GM12872 (cell line): Measurements from ENCODE around the gene PLXNA4.

Experiments used
- TF ChIP-seq, protein P1 (sequence below): IDR thresholded peaks from 3 replicates; pipeline ENCODE4 v1.5.1; 2011; ENCODE audit warnings: low read depth, mild to moderate bottlenecking, low read length, moderate library complexity; ENCODE audit not compliant: insufficient read depth

PLXNA4 gene

DNA sequence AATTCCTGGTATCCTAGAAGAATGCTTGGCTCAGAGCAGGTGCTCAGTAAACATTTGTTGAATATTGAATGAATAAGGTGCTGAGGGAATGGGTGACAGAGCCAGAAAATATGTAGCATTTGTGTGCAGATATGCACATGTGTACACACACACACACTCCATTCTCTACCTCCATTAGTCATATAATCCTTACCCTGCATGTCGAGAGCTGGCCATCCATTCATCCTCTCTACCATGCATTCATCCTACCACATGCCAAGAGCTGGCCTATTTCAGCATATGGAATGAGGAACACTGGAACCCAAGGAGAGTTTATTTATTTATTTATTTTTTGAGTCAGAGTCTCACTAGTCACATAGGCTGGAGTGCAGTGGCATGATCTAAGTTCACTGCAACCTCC is 284.8 kb downstream of the PLXNA4 start:
- TF ChIP-seq, protein P1, sequence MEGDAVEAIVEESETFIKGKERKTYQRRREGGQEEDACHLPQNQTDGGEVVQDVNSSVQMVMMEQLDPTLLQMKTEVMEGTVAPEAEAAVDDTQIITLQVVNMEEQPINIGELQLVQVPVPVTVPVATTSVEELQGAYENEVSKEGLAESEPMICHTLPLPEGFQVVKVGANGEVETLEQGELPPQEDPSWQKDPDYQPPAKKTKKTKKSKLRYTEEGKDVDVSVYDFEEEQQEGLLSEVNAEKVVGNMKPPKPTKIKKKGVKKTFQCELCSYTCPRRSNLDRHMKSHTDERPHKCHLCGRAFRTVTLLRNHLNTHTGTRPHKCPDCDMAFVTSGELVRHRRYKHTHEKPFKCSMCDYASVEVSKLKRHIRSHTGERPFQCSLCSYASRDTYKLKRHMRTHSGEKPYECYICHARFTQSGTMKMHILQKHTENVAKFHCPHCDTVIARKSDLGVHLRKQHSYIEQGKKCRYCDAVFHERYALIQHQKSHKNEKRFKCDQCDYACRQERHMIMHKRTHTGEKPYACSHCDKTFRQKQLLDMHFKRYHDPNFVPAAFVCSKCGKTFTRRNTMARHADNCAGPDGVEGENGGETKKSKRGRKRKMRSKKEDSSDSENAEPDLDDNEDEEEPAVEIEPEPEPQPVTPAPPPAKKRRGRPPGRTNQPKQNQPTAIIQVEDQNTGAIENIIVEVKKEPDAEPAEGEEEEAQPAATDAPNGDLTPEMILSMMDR = no peak

DNA sequence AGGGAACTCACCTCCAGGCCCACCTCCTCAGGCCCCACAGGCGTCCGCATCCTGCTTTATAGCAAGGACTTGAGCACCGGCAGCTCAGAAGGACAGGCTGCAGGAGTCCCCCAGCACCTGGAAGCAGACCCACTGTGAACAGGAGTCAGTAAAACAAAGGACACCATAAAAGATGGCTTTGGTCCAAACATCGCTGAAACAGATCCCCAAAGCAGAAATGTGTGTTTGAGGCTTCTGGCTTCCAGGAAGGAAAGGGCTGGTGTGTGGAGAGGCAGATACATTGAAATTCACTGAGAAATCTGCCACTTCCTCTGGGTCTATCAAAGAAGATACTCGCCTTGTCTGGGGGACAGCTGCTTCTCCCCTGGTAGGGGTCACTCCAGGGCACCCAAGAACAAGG is 286.2 kb downstream of the PLXNA4 start:
- TF ChIP-seq, protein P1 = no peak

DNA sequence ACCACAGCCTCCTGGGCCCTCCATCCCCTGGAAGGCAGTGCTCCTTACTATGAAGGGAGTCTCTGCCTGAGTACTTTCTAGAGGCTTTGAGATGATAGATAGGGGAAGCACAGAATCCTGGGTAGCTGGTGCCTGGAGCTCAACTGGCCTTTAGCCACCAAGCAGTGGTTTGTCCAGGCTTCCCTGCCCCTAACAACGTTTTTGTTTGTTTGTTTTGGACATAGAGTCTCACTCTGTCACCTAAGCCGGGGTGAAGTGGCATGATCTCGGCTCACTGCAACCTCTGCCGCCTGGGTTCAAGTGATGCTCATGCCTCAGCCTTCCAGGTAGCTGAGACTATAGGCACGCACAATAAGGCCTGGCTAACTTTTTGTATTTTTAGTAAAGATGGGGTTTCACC is 289.4 kb downstream of the PLXNA4 start:
- TF ChIP-seq, protein P1 = no peak

DNA sequence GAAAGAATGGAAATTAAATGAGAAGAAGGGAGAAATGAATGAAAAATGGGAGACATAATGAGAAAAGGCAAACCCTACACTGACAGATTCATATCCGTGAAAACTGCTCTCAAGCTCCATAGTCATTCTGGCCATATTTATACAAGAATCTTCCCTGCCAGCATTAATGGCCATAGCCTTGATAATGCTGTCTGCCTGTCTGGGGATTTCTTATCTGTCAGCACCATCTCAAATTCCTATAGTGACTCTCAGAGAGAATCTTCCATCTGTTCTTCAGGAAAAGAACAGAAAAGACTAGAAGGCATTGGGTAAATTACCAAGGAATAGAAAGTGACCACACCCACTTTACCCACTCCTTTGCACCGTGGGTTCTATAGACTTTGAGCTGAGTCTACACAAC is 295.9 kb downstream of the PLXNA4 start:
- TF ChIP-seq, protein P1 = no peak

DNA sequence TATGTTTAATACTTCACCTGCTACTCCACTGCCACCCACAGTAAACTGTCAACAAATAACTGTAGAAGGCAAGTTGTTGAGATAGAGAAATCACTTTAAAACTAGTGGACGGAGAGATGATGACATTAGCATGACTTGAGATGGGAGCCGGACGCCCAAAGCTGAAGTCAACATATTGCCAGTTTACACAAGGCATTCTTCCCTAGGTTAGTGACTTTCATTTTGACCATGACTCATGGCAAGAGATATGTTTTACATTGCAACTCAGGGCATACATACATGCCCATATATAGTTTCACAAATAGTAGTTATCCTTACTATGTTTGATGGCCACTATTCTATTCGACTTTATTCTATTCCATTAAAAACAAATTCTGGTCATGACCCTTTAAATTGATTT is 296.6 kb downstream of the PLXNA4 start:
- TF ChIP-seq, protein P1 = no peak

DNA sequence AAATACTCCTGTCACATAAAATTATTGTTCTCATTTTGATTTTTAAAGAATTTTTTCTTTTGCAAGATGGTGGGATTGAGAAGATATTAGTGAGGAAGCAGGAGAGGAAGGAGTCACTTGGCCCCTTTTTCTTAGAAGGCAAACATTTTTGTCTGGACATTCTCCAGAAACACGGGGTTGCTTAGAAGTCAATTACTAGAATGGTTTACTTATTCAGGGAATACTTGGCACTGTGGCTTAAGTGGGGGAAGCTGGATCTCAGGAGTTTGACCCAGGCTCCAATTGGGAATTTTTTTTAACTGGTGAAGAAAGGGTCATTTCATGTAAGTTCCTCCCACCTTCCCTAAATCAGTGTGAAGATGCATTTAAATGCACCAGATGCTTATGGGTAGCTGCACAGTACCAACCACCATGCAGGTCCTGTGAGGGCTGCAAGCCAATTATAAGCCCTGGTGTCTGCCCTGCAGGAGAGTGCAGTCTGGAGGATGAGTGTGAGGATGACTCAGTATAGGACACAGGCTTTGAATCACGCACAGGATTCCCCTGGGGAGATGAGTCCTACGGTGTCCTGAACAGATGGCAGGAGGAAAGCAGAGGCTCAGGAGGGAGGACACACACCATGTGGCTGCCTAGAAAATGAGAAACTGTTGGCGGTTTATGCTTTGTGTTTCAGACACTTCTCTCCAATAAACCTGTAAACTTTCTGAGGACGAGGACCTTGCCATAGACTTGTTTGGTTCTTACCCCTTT is 299.1 kb downstream of the PLXNA4 start:
- TF ChIP-seq, protein P1 = no peak

DNA sequence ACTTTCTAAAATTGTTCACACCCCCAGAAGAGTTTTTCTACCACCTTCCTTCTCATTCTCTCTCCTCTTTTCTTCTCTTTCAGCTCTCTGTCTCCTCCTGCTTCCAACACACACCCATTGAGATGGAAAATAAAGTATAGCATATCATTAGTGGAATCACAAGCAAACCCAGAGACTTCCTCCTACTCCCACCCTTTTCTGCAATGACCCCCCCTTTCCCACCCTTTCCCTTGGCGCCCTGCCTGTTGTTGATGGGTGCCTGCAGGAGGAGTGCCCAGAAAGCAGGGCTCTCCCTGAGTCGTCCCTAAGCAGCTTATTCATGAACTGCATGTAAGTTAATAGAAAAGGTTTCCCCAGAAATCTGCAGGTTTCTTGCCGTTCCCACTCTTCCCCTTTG is 300.0 kb downstream of the PLXNA4 start:
- TF ChIP-seq, protein P1 = no peak
